Uterus (tissue), 4 donors: ENCODE measurements around the gene MYO1B. TPM values are rescaled to one million over a fixed set of nuclear protein-coding genes. Genes with fewer than 3 reads are reported as not detected.

Experiments
- DNase-seq, 2 donors: peaks; one replicate each; pipeline ENCODE4 v3.0.0-alpha.2; 2019 to 2020
- H3K27ac ChIP-seq, 2 donors: fragments of 200-600 bp; sonication (generic); 1 replicate in 1 of 2; 2 replicates in 1 of 2; pipeline ENCODE4 v1.5.1; 2016 to 2018
- H3K27me3 ChIP-seq, 2 donors: fragments of 200-600 bp; sonication (generic); one replicate each; pipeline ENCODE4 v1.5.1; 2018 to 2019; ENCODE audit warnings: control low read depth in 1 of 2
- H3K36me3 ChIP-seq, 2 donors: fragments of 200-600 bp; sonication (generic); one replicate each; pipeline ENCODE4 v1.5.1; 2019; ENCODE audit warnings: control low read depth in 1 of 2
- H3K4me1 ChIP-seq, 2 donors: fragments of 200-600 bp; sonication (generic); one replicate each; pipeline ENCODE4 v1.5.1; 2018 to 2019; ENCODE audit warnings: control low read depth in 1 of 2
- H3K4me3 ChIP-seq, 2 donors: fragments of 200-600 bp; sonication (generic); 1 replicate in 1 of 2; 2 replicates in 1 of 2; pipeline ENCODE4 v1.5.1; 2018 to 2019; ENCODE audit warnings: mild to moderate bottlenecking in 1 of 2
- H3K9me3 ChIP-seq, 2 donors: fragments of 200-600 bp; sonication (generic); one replicate each; pipeline ENCODE4 v1.5.1; 2019; ENCODE audit warnings: control low read depth in 1 of 2
- CTCF ChIP-seq, 4 experiments: fragments of 200-600 bp in 2 of 4; fragments of 450-650 bp in 2 of 4; sonication (generic) in 2 of 4; IDR thresholded peaks; one replicate each; pipeline ENCODE4 v1.5.1; 2016 to 2019; ENCODE audit warnings: antibody characterized with exemption in 4 of 4, mild to moderate bottlenecking in 2 of 4, moderate library complexity in 1 of 4
- POLR2A ChIP-seq, 2 donors: fragments of 450-650 bp; IDR thresholded peaks; one replicate each; pipeline ENCODE4 v1.6.1; 2016; ENCODE audit warnings: antibody characterized with exemption in 2 of 2, mild to moderate bottlenecking in 1 of 2, moderate library complexity in 1 of 2
- intact Hi-C: fragments of 100-400 bp; cut with DNase I; formaldehyde crosslinking; loops from one replicate; pipeline ENCODE4 v1.15.1; 2023; ENCODE audit warnings: low total_unique reads
- total RNA-seq, 4 donors: library from RNA; depleted of rRNA in 3 of 4; stranded (reverse); fragments of >200 nt in 3 of 4; gene quantifications; one replicate each; pipeline versions ENCODE4 v1.1.0 to v1.2.4, GENCODE V29; 2014 to 2023
- donor health status: DM: yes; HTN: yes; CAD: no.

The MYO1B gene
- total RNA-seq, 4 donors from 2014 or later, result 10.3 to 169 (median 29.5) TPM

- Histone ChIP-seq H3K4me1 (no peaks in the 10 kb centered on the region), H3K27ac (no peak overlapping the region), H3K36me3 (no peaks in the 10 kb centered on the region), H3K27me3 (no peaks in the 10 kb centered on the region), H3K9me3 (no peaks in the 10 kb centered on the region), H3K4me3 (no peak overlapping the region)
- intact Hi-C loops, result no loop called here
- no peak for DNase-seq
- TF ChIP-seq POLR2A (IDR thresholded peaks at IDR 0.05) (no peak), CTCF (IDR thresholded peaks at IDR 0.05) (no peak)
These were observed 172.5 kb downstream of the MYO1B start for GRCh38 chr2:191417746-191418145.

GRCh38 chr2:191421950-191422349 is 176.7 kb downstream of the MYO1B start:
- no peaks in the 10 kb centered on the region for H3K4me1 ChIP-seq
- no peak overlapping the region for H3K27ac ChIP-seq
- H3K9me3 ChIP-seq, result no peaks in the 10 kb centered on the region
- DNase-seq, result no peak
- intact Hi-C loops, result no loop called here
- H3K27me3 ChIP-seq, result no peaks in the 10 kb centered on the region
- H3K4me3 ChIP-seq, result no peak overlapping the region
- no peak for TF ChIP-seq CTCF (IDR thresholded peaks at IDR 0.05)
- TF ChIP-seq POLR2A (IDR thresholded peaks at IDR 0.05), result no peak
- H3K36me3 ChIP-seq, result no peaks in the 10 kb centered on the region

GRCh38 chr2:191427031-191427430 is 181.8 kb downstream of the MYO1B start:
- Histone ChIP-seq H3K4me1 (no peaks in the 10 kb centered on the region), H3K27me3 (no peaks in the 10 kb centered on the region), H3K36me3 (no peaks in the 10 kb centered on the region), H3K4me3 (no peak overlapping the region), H3K9me3 (no peaks in the 10 kb centered on the region), H3K27ac (no peak overlapping the region)
- intact Hi-C loops, result no loop called here
- no peak for TF ChIP-seq CTCF (IDR thresholded peaks at IDR 0.05)
- no peak for TF ChIP-seq POLR2A (IDR thresholded peaks at IDR 0.05)
- no peak for DNase-seq

- intact Hi-C loops, result no loop called here
- Histone ChIP-seq H3K27ac (no peak overlapping the region), H3K36me3 (no peaks in the 10 kb centered on the region)
These were observed 182.9 kb downstream of the MYO1B start for GRCh38 chr2:191428141-191428540.

GRCh38 chr2:191430476-191430875 is 185.3 kb downstream of the MYO1B start:
- intact Hi-C loops, result no loop called here
- TF ChIP-seq POLR2A (IDR thresholded peaks at IDR 0.05), result no peak
- TF ChIP-seq CTCF (IDR thresholded peaks at IDR 0.05), result no peak
- Histone ChIP-seq H3K27ac (no peak overlapping the region), H3K4me1 (no peaks in the 10 kb centered on the region), H3K4me3 (no peak overlapping the region), H3K27me3 (no peaks in the 10 kb centered on the region), H3K9me3 (no peaks in the 10 kb centered on the region), H3K36me3 (no peaks in the 10 kb centered on the region)
- DNase-seq, result no peak

More at GRCh38 chr2:191428141-191428540, 182.9 kb downstream of the MYO1B start:
- Histone ChIP-seq H3K9me3 (no peaks in the 10 kb centered on the region), H3K27me3 (no peaks in the 10 kb centered on the region), H3K4me3 (no peak overlapping the region), H3K4me1 (no peaks in the 10 kb centered on the region)
- DNase-seq, result no peak
- no peak for TF ChIP-seq CTCF (IDR thresholded peaks at IDR 0.05)
- TF ChIP-seq POLR2A (IDR thresholded peaks at IDR 0.05), result no peak
